H9 (cell line): ENCODE data around the gene CPNE2. TPM values are rescaled to one million over a fixed set of nuclear protein-coding genes. Genes with fewer than 3 reads are reported as not detected.

Experiments used
- DNase-seq: peaks from one replicate; pipeline ENCODE4 v3.0.0-alpha.2; 2017
- H2AFZ ChIP-seq: one replicate; pipeline ENCODE4 v1.6.1; 2013; ENCODE audit warnings: mild to moderate bottlenecking, low read length, control low read depth, moderate library complexity
- H2AK5ac ChIP-seq: 2 replicates; pipeline ENCODE4 v1.6.1; 2013; ENCODE audit warnings: low read length, control low read depth, mixed read lengths; ENCODE audit not compliant: insufficient read length
- H2BK120ac ChIP-seq: one replicate; pipeline ENCODE4 v1.6.1; 2013; ENCODE audit warnings: low read depth, mild to moderate bottlenecking, low read length, control low read depth, inconsistent platforms; ENCODE audit not compliant: poor library complexity, severe bottlenecking
- H2BK12ac ChIP-seq: 2 replicates; pipeline ENCODE4 v1.6.1; 2013; ENCODE audit warnings: low read length, control low read depth, mixed read lengths, low read depth; ENCODE audit not compliant: insufficient read length
- H2BK15ac ChIP-seq: 2 replicates; pipeline ENCODE4 v1.6.1; 2013; ENCODE audit warnings: low read depth, low read length, control low read depth
- H2BK20ac ChIP-seq: one replicate; pipeline ENCODE4 v1.6.1; 2013; ENCODE audit warnings: low read depth, mild to moderate bottlenecking, low read length, control low read depth, inconsistent platforms; ENCODE audit not compliant: poor library complexity, severe bottlenecking
- H2BK5ac ChIP-seq: 2 replicates; pipeline ENCODE4 v1.6.1; 2013; ENCODE audit warnings: low read length, control low read depth, mixed read lengths; ENCODE audit not compliant: insufficient read length
- H3K14ac ChIP-seq: 2 replicates; pipeline ENCODE4 v1.6.1; 2013; ENCODE audit warnings: low read length, control low read depth; ENCODE audit not compliant: insufficient read depth
- H3K18ac ChIP-seq: 2 replicates; pipeline ENCODE4 v1.6.1; 2013; ENCODE audit warnings: low read depth, mild to moderate bottlenecking, mixed read lengths, low read length, control low read depth; ENCODE audit not compliant: insufficient read length
- H3K23ac ChIP-seq: 2 replicates; pipeline ENCODE4 v1.6.1; 2013; ENCODE audit warnings: low read length, control low read depth, mixed read lengths, low read depth; ENCODE audit not compliant: insufficient read length
- H3K23me2 ChIP-seq: 2 replicates; pipeline ENCODE4 v1.6.1; 2013; ENCODE audit warnings: low read depth, mild to moderate bottlenecking, mixed read lengths, low read length, control low read depth; ENCODE audit not compliant: insufficient read length, poor library complexity, severe bottlenecking
- H3K27ac ChIP-seq: 2 replicates; pipeline ENCODE4 v1.5.1; 2013; ENCODE audit warnings: low read length, control low read depth, mixed read lengths, low read depth; ENCODE audit not compliant: insufficient read length
- H3K27me3 ChIP-seq: 2 replicates; pipeline ENCODE4 v1.6.1; 2013; ENCODE audit warnings: low read length, control low read depth, inconsistent platforms; ENCODE audit not compliant: insufficient read depth
- H3K4ac ChIP-seq: 2 replicates; pipeline ENCODE4 v1.6.1; 2013; ENCODE audit warnings: low read depth, mild to moderate bottlenecking, control low read depth, inconsistent platforms, low read length, moderate library complexity
- H3K4me1 ChIP-seq: 2 replicates; pipeline ENCODE4 v1.6.1; 2013; ENCODE audit warnings: low read length, control low read depth, inconsistent platforms; ENCODE audit not compliant: insufficient read depth
- H3K4me2 ChIP-seq: 2 replicates; pipeline ENCODE4 v1.6.1; 2013; ENCODE audit warnings: low read length, control low read depth, mixed read lengths; ENCODE audit not compliant: insufficient read length, insufficient read depth
- H3K56ac ChIP-seq: 2 replicates; pipeline ENCODE4 v1.6.1; 2013; ENCODE audit warnings: low read depth, mild to moderate bottlenecking, mixed read lengths, low read length, control low read depth; ENCODE audit not compliant: insufficient read length
- H3K79me1 ChIP-seq: 2 replicates; pipeline ENCODE4 v1.6.1; 2013; ENCODE audit warnings: low read depth, mild to moderate bottlenecking, moderate library complexity, low read length, control low read depth, inconsistent platforms; ENCODE audit not compliant: insufficient read depth, poor library complexity, severe bottlenecking
- H3K79me2 ChIP-seq: 2 replicates; pipeline ENCODE4 v1.6.1; 2013; ENCODE audit warnings: low read length, control low read depth, inconsistent platforms; ENCODE audit not compliant: insufficient read depth
- H3K9ac ChIP-seq: 2 replicates; pipeline ENCODE4 v1.6.1; 2013; ENCODE audit warnings: low read length, control low read depth, mixed read lengths; ENCODE audit not compliant: insufficient read length; ENCODE audit errors: extremely low read depth
- H3K9me3 ChIP-seq: one replicate; pipeline ENCODE4 v1.6.1; 2013; ENCODE audit warnings: low read depth, low read length, inconsistent platforms; ENCODE audit not compliant: control insufficient read depth
- H3T11ph ChIP-seq: one replicate; pipeline ENCODE4 v1.6.1; 2013; ENCODE audit warnings: mild to moderate bottlenecking, low read length, control low read depth, inconsistent platforms
- H4K20me1 ChIP-seq: one replicate; pipeline ENCODE4 v1.6.1; 2013; ENCODE audit not compliant: control insufficient read depth, insufficient read length, insufficient read depth
- H4K5ac ChIP-seq: 2 replicates; pipeline ENCODE4 v1.6.1; 2013; ENCODE audit warnings: low read depth, mild to moderate bottlenecking, mixed read lengths, low read length, control low read depth; ENCODE audit not compliant: insufficient read length
- H4K8ac ChIP-seq: replicated peaks from 2 replicates; pipeline ENCODE4 v1.6.1; 2013; ENCODE audit warnings: low read length, control low read depth, mixed read lengths, low read depth; ENCODE audit not compliant: insufficient read length
- H4K91ac ChIP-seq: 2 replicates; pipeline ENCODE4 v1.6.1; 2013; ENCODE audit warnings: low read depth, mild to moderate bottlenecking, moderate library complexity, mixed read lengths, low read length, control low read depth; ENCODE audit not compliant: insufficient read length
- H3K27ac Mint-ChIP-seq, 3 experiments: 2 replicates in 2 of 3; 3 replicates in 1 of 3; pipeline ENCODE4 v1.8.0; 2020 to 2021; ENCODE audit warnings: mixed read lengths in 3 of 3, mild to moderate bottlenecking in 1 of 3, moderate library complexity in 1 of 3
- H3K27me3 Mint-ChIP-seq: 2 replicates; pipeline ENCODE4 v1.8.0; 2021; ENCODE audit warnings: low read depth, mild to moderate bottlenecking, moderate library complexity, mixed read lengths
- H3K36me3 Mint-ChIP-seq, 3 experiments: 2 replicates in 2 of 3; 3 replicates in 1 of 3; pipeline ENCODE4 v1.8.0; 2020 to 2021; ENCODE audit warnings: low read depth in 3 of 3, mixed read lengths in 3 of 3; ENCODE audit not compliant: insufficient read depth in 1 of 3
- H3K4me1 Mint-ChIP-seq, 2 experiments: 2 replicates each; pipeline ENCODE4 v1.8.0; 2020; ENCODE audit warnings: mixed read lengths in 2 of 2
- H3K4me3 Mint-ChIP-seq, 2 experiments: 2 replicates in 1 of 2; 3 replicates in 1 of 2; pipeline ENCODE4 v1.8.0; 2020 to 2021; ENCODE audit warnings: mild to moderate bottlenecking in 2 of 2, mixed read lengths in 2 of 2, moderate library complexity in 1 of 2
- H3K9me3 Mint-ChIP-seq, 2 experiments: 2 replicates in 1 of 2; 3 replicates in 1 of 2; pipeline ENCODE4 v1.8.0; 2020; ENCODE audit warnings: mild to moderate bottlenecking in 2 of 2, mixed read lengths in 2 of 2, moderate library complexity in 1 of 2
- WGBS: extraction: QIAGEN DNeasy Blood & Tissue Kit; methylation state at CpG from one replicate; pipeline ENCODE4 v1.1.7; 2013; ENCODE audit warnings: missing lambda C conversion rate, low lambda C conversion rate, mixed read lengths; ENCODE audit not compliant: insufficient read length; ENCODE audit errors: extremely low coverage; 5-methylcytosine and 5-hydroxymethylcytosine counted together
- total RNA-seq: library from RNA; stranded (reverse); gene quantifications from 2 replicates; pipeline ENCODE4 v1.2.1, GENCODE V29; 2021
- TF ChIP-seq, protein P1 (sequence below): fragments of 200-600 bp; sonication (generic); conservative IDR thresholded peaks from 3 replicates; pipeline ENCODE4 v1.8.0; 2021; ENCODE audit warnings: antibody characterized with exemption, mild to moderate bottlenecking

Gene CPNE2
- total RNA-seq, 1 experiment from 2014 or later: 8.0 TPM

DNA sequence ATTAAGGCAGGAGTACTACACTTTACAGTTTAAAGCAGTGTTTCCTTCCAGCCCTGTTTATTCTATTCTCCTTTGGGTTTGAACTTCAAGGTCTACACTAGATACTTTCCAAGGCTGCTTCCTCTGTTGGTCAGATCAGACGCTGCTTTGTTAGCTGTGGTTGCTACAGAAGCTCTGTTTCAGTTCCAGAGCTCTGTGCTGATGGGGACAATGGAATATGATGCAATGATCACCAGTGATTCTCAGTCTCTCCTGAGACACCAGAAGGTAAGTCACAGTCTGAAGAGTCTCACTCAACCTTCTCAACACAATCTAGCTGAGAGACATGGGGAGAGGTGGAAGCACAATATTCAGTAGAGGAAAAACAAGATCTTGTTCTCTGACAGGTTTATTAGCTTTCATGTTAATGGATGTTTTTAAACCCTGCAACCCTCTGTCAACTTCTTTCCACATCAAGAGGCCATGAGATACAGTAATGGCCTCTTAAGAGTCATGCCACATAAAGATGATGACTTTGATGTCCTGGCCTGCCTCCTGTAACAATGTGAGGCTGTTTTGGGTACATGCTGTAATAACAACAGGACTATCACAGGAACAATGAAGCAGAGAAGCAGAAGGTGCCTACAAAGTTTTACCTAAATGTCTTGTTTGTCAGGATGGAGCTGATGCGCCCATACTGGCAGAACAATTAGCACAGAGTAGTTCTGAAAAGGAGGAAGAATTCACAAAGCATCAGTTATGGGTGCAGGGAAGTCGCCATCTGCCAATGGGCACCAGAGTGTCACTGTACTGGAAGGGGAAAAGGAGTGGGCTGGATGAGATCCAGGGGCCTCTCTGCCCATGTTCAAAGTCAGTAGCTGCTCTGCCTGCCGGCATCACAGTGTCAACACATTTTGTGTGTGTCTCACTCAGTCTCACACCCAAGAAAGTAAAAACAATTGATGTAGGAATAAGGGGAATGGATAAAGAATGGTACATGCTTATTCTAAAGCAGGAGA, 60.0 kb downstream of the CPNE2 start:
- Histone ChIP-seq H2BK15ac (no peak overlapping the region), H3T11ph (no peak overlapping the region), H3K4ac (no peak overlapping the region), H3K14ac (no peak overlapping the region), H3K79me2 (no peaks in the 10 kb centered on the region), H3K27me3 (no peaks in the 10 kb centered on the region), H3K9me3 (no peaks in the 10 kb centered on the region), H2BK20ac (no peak overlapping the region), H3K27ac (no peak overlapping the region), H4K91ac (no peak overlapping the region), H4K5ac (no peak overlapping the region), H2BK120ac (no peak overlapping the region), H3K9ac (no peak overlapping the region), H2BK12ac (no peak overlapping the region), H4K8ac (no peak overlapping the region), H2BK5ac (no peak overlapping the region), H3K4me1 (peaks cover 19% of the 10 kb centered on the region; the same call in 1 of the 2 replicates), H3K4me2 (no peak overlapping the region), H3K79me1 (no peaks in the 10 kb centered on the region), H3K56ac (no peak overlapping the region), H3K23ac (no peak overlapping the region), H2AK5ac (no peak overlapping the region), H2AFZ (no peak overlapping the region), H3K18ac (no peak overlapping the region), H4K20me1 (no peaks in the 10 kb centered on the region), H3K23me2 (no peaks in the 10 kb centered on the region)
- Mint-ChIP-seq H3K9me3 (no peaks in the 10 kb centered on the region), H3K27ac (peak overlapping the region; percentile 16 to 80 (median 54); a peak in 5 of 7 replicates), H3K4me1 (peaks cover 37 to 40% of the 10 kb centered on the region in 2 experiments), H3K27me3 (no peaks in the 10 kb centered on the region), H3K36me3 (peaks cover 25 to 48% (median 41%) of the 10 kb centered on the region in 3 experiments), H3K4me3 (no peak overlapping the region)
- TF ChIP-seq, protein P1, sequence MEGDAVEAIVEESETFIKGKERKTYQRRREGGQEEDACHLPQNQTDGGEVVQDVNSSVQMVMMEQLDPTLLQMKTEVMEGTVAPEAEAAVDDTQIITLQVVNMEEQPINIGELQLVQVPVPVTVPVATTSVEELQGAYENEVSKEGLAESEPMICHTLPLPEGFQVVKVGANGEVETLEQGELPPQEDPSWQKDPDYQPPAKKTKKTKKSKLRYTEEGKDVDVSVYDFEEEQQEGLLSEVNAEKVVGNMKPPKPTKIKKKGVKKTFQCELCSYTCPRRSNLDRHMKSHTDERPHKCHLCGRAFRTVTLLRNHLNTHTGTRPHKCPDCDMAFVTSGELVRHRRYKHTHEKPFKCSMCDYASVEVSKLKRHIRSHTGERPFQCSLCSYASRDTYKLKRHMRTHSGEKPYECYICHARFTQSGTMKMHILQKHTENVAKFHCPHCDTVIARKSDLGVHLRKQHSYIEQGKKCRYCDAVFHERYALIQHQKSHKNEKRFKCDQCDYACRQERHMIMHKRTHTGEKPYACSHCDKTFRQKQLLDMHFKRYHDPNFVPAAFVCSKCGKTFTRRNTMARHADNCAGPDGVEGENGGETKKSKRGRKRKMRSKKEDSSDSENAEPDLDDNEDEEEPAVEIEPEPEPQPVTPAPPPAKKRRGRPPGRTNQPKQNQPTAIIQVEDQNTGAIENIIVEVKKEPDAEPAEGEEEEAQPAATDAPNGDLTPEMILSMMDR: no peak
- no CpG with 5 or more reads among the region's 4 CpGs for WGBS
- DNase-seq: no peak
